SH-SY5Y (cell line): ENCODE results near the gene AMBN.

Experiments used
- GATA2 ChIP-seq: IDR thresholded peaks from 2 replicates; pipeline ENCODE4 v1.6.1; 2011; ENCODE audit warnings: mild to moderate bottlenecking, low read depth, low read length
- GATA3 ChIP-seq: IDR thresholded peaks from 2 replicates; pipeline ENCODE4 v1.6.1; 2011; ENCODE audit warnings: low read depth, mild to moderate bottlenecking, low read length, moderate library complexity

Gene AMBN

GRCh38 chr4:70591955-70592582 lies at the start of gene AMBN:
TSS of gene AMBN (plus strand) at chr4:70592256. CDS start at chr4:70592359, 103 bp downstream.
- TF ChIP-seq GATA2 = no peak
- TF ChIP-seq GATA3 = no peak

DNA sequence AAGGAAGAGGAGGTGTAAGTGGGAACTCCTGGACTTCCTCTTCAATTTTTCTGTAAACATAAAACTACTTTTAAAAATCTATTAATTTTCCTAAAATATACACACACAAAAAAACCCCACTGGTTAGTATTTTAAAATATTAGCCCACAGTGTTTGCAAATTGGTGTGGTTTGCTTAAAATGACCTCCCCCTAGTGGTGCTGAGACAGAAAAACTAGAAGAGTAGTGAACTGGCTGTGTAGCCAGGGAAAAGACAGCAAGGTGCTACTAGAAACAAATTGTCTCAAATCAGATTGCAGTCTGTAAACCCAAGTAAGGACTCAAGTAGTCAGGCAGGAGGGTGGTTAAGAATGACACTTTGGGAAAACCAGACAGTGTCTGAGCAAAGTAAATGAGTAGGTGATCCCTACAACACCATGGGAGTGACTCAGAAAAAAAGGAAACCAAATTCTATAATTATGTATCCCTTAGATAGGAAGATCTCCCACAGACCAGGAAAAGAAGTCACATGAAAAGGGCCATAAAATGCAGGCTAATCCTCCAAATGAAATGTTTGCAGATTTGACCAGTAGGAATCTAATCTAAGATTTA lies 47.7 kb upstream of the AMBN start:
- TF ChIP-seq GATA3 (no peak), GATA2 (no peak)

- TF ChIP-seq GATA2 = no peak
- no peak for TF ChIP-seq GATA3
Observed at GRCh38 chr4:70556856-70557255, 35.2 kb upstream of the AMBN start.

GRCh38 chr4:70559211-70559830 lies 32.7 kb upstream of the AMBN start:
- TF ChIP-seq GATA3 (no peak), GATA2 (no peak)

- no peak for TF ChIP-seq GATA3
- TF ChIP-seq GATA2 = no peak
Observed at GRCh38 chr4:70559924-70560323, 32.1 kb upstream of the AMBN start.

DNA sequence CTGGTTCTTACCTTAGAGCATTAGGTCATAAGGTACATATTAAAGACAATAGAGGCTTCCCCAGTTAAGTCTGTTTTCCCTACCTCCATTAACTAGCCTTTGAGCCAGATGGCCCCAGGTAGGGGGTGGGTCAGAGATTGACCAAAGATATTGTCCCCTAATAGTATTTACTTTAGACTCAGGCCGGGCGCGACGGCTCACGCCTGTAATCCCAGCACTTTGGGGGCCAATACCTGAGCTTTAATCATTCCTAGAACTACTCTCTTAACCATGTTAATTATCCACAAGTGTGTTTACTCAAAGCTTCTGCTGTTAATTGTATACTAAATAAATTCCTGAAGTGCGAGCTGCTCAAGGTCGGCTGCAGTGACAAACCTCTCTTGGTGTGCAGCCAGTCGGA lies 28.0 kb upstream of the AMBN start:
- TF ChIP-seq GATA2 (no peak), GATA3 (no peak)

- no peak for TF ChIP-seq GATA2
- no peak for TF ChIP-seq GATA3
Observed at GRCh38 chr4:70570796-70571195, 21.3 kb upstream of the AMBN start.

DNA sequence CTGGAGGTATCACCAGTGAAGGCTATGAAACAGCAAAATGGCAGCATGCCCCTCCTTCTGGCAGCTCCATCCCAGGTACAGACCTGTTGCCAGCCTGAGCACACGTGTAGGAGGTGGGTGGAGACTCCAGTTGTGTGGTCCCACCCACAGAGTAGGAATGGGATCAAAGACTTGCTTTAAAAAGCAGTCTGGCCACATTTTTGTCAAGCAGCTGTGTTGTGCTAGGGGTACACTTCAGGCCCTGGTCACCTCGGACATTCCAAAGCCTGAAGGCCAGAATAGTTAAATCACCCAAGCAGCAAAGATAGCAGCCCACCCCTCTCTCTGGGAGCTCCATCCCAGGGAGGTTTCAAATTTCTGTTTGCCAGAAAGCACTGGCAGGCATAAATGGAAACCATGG lies 20.3 kb upstream of the AMBN start:
- no peak for TF ChIP-seq GATA2

DNA sequence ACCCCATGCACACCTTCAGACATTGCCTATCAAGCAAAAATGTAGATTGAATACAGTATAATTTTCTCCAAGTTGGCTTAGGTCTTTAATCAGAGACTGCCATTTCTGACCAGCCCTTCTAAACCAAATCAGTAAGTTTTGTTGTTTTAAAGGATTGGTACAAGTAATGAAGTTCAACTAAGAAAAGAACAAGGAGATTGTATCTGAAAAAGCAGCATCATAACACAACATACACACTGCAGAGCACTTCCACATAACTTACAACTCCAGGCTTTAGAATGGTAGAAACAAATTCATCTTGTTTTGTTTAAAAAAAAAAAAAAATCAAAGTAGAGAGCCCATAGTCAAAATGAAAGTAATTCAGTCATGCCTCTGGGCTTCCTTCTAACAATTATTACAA lies 16.1 kb upstream of the AMBN start:
- TF ChIP-seq GATA3 (no peak), GATA2 (no peak)

GRCh38 chr4:70577220-70577927 lies 14.7 kb upstream of the AMBN start:
- TF ChIP-seq GATA2 (no peak), GATA3 (no peak)

DNA sequence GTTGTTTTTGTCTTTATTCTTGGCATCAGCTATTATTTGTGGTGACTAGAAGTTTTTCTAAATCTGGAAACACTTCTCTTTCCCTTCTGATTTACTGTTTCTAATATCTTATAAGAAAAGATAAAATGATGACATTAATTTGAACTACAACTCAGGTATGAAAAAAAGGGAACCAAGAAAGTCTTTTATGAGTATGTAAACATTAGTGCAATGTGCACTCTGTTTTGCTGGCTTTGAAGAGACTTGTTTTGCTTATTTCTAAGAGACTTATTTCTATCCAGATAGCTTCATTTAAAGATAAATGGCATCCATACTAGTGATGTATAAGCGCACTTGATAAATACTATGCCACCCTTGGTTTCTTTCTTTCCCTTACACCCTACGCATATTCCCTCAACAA lies 10.1 kb upstream of the AMBN start:
- no peak for TF ChIP-seq GATA3
- no peak for TF ChIP-seq GATA2

GRCh38 chr4:70583952-70584834 lies 7.9 kb upstream of the AMBN start:
- TF ChIP-seq GATA3 = no peak
- no peak for TF ChIP-seq GATA2

- no peak for TF ChIP-seq GATA3
- no peak for TF ChIP-seq GATA2
Observed at GRCh38 chr4:70586841-70587240, 5.2 kb upstream of the AMBN start.

GRCh38 chr4:70589785-70590184 lies 2.3 kb upstream of the AMBN start:
- no peak for TF ChIP-seq GATA3
- TF ChIP-seq GATA2 = no peak
